NCI-H187 treated with DMSO at 0.1 percent for 48 hours (cell line): ENCODE results near the gene PTEN.
"Not testable (repeated sequence)": the region's sequence is repeated elsewhere in the genome, so short reads cannot be mapped to it uniquely, and the experiment has no call there.

Experiments
- DNase-seq: peaks from one replicate; lab custom pipeline; 2025; lab: John Stamatoyannopoulos, UW

The PTEN gene

DNA sequence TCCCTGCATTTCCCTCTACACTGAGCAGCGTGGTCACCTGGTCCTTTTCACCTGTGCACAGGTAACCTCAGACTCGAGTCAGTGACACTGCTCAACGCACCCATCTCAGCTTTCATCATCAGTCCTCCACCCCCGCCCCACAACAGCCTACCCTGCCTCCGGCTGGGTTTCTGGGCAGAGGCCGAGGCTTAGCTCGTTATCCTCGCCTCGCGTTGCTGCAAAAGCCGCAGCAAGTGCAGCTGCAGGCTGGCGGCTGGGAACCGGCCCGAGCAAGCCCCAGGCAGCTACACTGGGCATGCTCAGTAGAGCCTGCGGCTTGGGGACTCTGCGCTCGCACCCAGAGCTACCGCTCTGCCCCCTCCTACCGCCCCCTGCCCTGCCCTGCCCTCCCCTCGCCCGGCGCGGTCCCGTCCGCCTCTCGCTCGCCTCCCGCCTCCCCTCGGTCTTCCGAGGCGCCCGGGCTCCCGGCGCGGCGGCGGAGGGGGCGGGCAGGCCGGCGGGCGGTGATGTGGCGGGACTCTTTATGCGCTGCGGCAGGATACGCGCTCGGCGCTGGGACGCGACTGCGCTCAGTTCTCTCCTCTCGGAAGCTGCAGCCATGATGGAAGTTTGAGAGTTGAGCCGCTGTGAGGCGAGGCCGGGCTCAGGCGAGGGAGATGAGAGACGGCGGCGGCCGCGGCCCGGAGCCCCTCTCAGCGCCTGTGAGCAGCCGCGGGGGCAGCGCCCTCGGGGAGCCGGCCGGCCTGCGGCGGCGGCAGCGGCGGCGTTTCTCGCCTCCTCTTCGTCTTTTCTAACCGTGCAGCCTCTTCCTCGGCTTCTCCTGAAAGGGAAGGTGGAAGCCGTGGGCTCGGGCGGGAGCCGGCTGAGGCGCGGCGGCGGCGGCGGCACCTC lies at the start of gene PTEN, which contains the start of gene KLLN:
Gene PTEN (plus strand): TSS at position 573 of the 891 bp plus-strand sequence. CDS start 845 bp downstream, outside the sequence.
Gene KLLN (minus strand): TSS at position 481 of the 891 bp plus-strand sequence. CDS start 1,046 bp downstream, outside the sequence.
- peak; percentile 62 for DNase-seq

DNA sequence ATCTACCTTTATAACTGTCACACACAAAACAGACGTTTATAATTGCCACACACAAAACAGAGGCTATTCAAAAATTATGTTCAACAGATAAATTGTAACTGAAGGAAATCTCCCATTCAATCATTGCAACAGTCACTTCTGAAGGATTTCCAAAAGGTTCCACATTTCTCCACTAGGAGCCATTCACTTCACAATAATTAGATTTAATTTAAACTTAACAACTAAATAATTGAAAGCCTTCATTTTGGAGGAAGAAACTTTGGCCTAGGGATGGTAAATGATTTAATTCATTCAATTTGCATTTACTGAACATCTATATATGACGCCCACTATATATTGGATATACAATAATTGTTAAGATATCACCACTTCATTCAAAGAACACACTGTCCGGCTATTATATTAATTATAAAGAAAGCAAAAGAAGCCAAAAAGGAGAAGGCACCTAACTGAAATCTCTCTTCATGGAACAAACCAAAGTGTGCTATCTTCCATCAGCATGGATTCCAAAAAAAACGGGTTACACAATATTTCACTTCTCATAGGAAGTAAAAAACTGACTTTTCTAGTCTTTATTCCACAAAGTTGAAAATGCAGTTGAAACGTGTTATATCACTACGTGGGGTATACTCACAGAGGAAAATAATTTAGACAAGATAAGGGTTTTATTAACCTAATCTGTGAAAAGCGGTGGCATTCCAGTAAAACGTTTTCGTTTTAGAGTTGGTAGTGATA lies 47.1 kb upstream of the PTEN start:
- DNase-seq: no peak

DNA sequence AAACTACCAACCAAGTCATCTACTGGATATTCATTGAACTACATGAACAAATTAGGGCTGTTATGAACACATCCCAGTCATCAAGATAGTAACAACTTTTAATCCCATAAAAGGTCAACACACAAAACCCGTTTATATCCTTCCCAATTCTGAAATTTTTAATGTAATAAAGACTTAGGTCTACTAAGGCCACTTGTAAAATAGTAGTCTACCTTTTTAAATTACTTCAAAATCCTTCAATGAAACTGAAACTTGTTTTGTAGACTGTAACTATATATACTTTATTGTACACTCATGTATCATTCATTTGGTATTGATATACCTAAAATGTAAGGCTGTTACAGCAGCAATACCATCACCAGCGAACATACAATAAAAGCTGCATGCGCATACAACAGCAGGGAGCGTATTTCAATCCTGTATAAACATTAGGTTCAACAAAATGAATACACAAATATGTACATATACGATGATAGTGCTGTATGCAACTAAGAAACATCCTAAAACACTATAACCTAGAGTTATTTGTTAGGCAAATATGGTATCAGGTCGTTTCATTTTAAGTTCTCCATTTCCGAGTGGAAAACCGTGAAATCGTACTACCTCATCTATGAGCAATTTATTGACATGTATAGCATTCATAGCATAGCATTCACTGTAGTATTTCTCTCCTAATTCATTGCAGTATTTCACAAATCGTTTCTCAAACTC lies 46.4 kb upstream of the PTEN start:
- DNase-seq: no peak

DNA sequence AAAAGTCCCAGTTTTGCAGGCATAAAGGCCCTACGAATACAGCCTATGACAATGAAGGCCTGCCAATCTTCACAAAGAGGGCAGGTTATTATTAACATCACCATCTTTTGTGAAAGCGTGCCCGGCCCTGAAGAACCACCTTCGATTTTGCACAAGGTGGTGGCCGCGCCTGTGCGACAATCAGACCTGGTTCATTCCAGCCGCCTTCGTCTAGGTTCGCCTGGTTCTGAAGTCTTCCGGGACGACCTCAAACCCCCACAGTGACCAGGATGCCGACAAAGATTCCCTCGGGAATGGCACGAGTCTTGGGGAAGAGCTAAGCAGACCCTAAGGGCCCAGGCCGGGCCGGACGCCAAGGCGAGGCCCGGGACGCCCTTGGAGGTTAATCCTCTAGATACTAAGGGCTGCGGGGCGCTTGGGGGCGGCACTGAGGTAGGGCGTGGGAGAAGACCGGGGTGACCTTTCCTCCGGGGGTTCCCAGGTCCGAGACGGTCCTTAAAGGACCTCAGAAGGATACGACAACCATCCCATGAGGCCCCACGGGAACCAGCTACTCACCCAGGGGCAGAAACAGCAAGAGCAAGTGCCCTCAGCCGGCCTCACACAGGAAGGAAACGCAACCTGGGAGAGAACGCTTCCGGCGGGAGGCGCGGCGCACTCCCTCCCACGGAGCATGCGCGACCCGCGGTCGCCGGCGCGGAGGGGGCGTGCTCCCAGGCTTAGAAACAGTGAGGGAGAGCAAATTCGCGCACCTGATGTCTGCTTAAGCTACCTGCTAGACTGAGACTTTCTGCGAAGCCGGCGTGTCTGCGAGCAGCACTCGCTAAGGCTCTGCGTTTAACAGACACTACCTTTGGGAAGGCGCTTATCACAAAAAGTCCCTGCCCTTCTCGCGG lies 45.6 kb upstream of the PTEN start, which contains the start of gene ATAD1:
Gene ATAD1 (minus strand): TSS at position 618 of the 896 bp plus-strand sequence. CDS start 3,627 bp downstream, outside the sequence.
- DNase-seq: peak; percentile 7

DNA sequence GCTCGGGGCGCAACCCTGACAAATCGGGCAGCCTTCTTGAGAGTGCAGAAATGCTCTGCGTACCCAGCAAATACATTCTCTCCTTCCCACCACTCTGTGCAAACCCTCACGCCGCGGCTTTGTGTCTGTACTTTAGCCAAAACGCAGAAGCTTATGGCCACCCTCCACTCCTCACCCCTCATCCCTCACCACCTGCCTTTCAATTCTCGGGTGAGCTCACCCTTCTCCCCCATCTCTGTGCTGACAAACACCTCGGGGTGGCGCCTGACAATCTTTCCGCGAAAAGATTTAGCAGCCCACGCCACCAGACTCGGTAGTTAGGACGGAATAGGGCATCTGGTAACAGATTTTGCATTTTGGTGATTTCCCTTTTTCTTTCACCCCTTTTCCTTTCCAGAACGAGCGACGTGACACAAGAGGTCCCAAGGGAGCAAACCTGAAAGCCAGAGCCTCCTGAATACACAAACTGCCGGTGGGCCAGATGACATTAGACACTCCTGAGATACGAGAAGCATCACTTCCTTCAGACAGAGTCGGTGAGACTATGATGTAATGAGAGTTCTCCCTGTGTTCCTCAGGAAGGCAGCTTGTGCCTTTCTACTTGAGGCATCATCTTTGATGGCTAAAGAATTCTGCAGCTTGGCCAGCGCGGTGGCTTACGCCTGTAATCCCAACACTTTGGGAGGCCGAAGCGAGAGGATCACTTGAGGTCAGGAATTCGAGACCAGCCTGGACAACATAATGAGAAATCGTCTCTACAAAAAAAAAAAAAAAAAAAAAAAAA lies 44.7 kb upstream of the PTEN start:
- DNase-seq: no peak

DNA sequence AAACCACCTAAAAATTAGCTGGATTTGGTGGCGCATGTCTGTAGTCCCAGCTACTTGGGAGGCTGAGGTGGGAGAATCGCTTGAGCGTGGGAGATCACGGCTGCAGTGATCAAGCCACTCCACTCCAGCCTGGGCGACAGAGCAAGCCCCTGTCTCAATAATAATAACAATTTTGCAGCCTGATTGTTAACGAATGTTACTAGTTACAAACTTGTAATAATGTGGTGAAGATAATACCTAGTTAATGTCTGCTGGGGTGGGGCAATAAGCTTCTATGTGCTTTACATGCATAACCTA lies 44.2 kb upstream of the PTEN start:
- DNase-seq: no peak

DNA sequence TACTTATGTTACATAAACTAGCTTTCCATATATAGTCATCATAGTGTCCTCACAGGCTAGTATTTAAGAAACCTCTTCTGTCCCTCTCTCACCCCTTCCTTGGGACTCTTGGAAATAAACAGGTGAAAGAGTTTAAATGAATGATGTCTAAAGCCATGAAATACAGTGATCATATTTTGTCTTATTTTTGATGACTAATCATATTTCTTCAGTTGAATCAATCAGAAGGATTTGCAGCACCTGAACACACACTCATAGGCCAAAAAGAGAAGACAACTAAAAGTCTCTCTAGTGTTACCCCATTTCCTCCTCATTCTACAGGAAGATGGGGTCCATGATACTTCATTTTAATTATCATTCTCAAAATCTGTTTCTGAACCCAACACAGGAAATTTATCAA lies 36.8 kb upstream of the PTEN start:
- no peak for DNase-seq

DNA sequence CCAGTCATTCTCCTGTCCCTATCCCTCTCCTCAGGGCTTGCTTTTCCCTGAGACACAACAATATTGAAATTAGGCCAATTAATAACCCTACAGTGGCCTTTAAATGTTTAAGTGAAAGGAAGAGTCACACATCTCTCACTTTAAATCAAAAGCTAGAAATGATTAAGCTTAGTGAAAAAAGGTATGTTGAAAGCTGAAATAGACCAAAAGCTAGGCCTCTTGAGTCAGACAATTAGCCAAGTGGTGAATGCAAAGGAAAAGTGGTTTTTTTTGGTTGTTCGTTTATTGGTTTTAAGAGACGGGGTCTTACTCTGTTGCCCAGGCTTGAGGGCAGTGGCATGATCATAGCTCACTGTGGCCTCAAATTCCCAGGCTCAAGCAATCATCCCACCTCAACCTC lies 35.7 kb upstream of the PTEN start:
- no peak for DNase-seq

DNA sequence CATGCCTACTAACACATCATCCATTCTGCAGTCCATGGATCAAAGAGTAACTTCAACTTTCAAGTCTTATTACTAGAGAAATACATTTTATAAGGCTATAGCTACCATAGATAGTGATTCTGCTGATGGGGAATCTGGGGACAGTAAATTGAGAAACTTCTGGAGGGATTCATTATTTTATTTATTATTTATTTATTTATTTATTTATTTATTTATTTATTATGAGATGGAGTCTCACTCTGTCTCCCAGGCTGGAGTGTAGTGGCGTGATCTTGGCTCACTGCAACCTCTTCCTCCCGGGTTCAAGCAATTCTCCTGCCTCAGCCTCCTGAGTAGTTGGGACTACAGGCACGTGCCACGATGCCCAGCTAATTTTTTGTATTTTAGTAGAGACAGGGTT lies 34.4 kb upstream of the PTEN start:
- not testable (repeated sequence) for DNase-seq

DNA sequence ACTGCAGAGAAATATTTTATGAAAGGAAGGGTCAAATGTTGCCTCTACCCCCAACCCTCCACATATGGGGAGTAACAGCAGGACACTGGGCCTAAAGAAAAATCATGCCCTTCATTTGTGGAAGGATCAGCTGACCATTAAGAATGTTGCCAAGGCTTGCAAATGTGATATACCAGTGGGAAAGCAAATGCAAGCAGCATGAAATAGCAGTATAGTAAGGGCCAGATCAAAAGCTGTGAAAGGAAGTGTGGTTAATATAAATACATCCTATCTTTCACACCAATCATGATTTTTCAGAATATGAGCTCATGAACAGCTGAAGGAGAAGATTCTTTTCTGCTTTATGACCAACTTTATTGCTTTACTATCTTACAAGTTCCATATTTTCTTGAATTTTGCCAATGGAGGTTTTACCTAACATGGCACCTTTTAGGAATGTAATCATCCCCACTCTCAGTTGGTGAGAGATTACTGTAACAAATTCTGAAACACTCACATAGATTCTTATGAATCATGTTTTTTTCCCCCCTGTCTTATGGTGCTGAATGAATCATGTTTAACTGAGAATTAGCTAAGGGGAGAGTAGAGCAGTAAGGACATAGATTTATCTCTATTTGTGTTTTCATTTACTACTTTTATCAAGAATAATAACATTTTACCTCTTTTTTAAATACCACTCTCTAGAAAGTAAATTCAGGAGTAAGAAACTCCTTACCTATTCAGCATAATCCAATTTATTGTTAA lies 33.3 kb upstream of the PTEN start:
- DNase-seq: no peak

DNA sequence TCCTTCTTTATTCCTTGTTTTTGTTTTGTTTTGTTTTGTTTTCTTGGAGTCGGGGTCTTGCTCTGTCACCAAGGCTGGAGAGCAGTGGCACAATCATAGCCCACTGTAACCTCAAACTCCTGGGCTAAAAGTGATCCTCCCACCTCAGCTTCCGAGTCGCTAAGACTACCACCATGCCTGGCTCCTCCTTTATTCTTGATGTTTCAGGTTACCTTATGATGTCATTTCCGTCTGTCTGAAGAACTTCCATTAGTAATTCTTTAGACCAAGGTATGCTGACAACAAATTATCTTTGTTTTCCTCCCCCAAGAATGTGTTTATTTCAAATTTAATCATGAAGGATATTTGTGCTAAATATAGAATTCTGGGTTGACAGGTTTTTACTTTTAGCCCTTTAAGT lies 27.3 kb upstream of the PTEN start:
- no peak for DNase-seq

DNA sequence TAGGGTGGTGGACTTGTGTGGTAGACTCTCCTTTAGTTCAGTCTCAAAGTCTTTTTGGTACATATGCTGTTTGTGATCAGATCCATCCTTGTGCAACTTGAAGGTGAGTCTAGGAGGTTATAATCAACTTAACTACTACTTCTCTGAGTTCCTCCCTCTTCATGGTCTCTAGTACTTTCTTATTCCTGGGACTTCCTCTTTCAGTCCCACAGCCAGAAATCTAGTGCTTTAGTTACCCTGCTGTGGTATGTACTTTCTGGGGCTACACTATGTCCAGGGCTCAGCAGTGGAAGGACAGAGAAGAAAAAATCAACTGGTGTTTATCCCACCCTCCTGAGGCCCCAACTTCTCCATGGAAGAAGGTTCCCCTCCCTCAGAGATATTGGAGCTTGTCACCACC lies 26.0 kb upstream of the PTEN start:
- DNase-seq: no peak

DNA sequence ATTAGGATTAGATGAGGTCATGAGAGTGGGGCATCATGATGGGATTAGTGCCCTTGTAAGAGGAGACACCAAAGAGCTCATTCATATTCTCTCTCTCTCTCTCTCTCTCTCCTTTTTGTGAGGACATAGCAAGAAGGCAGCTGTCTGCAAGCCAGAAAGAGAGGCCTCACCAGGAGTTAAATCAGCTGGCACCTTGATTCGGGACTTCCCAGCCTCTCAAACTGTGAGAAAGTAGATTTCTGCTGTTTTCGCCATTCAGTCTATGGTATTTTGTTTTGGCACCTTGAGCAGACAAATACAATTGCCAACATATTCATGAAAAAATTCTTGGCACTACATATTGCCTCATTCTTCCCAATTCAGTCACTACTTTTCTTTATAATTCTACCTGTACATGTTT lies 24.8 kb upstream of the PTEN start:
- DNase-seq: no peak

DNA sequence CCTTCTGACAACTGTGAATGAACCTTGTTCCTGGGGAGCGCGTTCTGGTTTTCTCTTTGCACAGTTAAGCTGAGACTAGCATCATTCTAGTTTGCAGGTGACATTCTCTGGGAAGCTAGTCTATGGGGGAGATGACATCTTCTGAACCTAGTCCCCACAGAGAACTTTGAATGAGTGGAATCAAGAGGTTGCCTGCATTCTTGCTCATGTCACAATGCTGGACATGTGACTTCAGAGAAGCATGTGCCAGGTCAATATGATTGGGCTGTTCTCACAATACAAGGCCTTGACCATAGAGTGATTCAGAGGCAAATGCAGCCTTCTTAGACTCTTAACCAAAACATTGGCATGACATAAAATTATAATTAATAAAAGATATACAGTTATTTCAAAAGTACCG lies 22.2 kb upstream of the PTEN start:
- DNase-seq: no peak

DNA sequence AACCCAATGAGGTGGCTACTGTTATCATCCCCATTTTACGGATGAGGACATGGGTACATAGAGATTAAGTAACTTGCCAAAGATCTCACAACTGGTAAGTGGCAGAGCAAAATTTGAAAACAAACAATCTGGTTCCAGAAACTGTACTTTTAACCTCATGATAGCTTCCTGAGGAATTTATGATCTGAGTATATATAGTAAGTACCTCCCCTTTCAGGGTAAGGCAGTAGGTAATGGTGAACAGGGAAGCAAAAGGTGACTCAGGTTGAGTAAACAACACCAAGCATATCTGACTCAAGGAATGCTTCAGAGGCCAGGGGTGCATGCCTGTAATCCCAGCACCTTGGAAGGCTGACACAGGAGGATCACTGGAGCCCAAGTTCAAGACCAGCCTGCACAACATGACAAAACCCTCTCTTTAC lies 21.2 kb upstream of the PTEN start:
- DNase-seq: no peak

DNA sequence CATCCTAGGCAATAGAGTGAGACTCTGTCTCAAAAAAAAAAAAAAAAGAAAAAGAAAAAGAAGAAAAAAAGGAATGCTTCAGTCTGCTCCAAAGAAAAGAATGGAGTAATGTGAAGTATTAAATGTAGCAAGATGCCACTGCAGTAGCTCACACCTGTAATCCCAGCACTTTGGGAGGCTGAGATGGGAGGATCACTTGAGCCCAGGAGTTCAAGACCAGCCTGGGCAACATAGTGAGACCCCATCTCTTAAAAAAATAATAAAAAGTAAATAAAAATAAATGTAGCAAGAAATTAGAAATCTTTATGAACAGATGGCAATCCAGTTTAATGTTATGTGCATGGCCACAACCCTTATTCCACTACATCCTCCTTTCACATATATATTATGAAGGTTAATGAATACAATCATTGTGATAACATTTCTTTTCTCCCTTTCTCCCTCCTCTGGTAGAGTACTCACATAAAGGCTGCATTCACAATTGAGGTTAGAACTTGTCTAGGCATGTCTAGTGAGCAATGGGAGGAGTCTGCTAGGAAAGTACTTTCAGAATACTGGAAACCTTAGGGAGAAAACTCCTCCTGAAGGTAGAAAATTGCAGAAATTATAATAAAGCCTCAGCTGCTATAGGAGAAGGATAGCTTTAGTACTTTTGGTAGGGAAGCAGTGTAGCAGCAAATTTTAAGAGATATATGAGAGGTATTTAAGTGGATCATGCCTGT lies 20.5 kb upstream of the PTEN start:
- DNase-seq: no peak

DNA sequence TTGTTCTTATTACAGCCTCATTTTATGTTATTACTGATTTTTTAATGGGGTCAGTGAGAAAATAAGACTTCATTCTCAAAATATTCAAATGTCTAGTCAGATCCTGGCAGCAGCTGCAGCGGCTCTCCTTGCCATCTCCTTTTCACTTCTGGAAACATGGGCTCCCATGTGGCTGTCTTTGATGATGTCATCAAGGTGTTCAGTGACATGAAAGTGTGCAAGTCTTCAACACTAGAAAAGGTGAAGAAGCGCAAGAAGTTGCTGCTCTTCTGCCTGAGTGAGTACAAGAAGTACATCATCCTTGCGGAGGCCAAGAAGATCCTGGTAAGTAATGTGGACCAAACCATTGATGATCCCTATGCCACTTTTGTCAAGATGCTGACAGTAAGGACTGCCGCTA lies 19.7 kb upstream of the PTEN start:
- DNase-seq: no peak

DNA sequence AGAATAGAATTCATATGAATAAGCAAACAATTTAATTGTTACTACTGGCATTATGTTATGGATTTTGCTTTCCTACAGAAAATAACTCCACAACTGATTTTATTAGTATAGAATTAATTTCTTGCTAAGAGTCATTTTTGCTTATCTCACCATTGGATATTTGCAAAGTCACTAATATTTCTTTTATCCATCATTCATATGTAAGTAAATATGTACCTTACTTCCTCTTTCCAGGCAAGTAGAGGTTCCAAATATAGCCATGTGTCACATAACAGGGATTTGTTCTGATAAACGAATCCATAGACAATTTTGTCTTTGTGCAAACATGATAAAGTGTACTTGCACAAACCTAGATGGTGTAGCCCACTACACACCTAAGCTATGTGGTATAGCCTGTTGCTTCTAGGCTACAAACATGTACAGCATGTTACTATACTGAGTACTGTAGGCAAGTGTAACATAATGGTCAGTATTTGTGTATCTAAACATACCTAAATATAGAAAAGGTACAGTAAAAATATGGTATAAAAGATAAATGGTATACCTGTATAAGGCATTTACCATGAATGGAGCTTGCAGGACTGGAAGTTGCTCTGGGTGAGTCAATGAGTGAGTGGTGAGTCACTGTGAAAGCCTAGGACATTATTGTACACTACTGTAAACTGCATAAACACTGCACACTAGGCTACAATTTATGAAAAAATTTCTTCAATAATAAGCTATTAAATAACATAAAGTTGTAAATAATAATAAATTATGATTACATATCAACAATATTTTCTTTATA lies 18.4 kb upstream of the PTEN start:
- DNase-seq: no peak

DNA sequence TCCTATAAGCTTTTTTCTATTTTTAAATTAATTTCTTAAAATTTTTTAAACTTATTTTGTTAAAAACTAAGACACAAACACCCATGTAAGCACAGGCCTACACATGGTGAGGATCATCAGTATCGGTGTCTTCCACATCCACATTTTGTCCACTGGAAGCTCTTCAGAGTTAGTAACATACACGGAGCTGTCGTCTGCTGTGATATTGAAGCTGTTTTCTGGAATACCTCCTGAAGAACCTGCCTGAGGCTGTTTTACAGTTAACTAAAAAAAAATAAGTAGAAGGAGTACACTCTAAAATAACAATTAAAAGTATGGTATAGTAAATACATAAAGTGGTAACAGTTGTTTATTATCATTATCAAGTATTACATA lies 17.8 kb upstream of the PTEN start:
- no peak for DNase-seq
